Transverse colon (tissue), 4 donors: Measurements from ENCODE around the gene MLF2.

Experiments used
- CTCF ChIP-seq, 5 experiments: fragments of 200-600 bp in 3 of 5; fragments of 450-650 bp in 2 of 5; sonication (generic) in 3 of 5; IDR thresholded peaks; 1 replicate in 2 of 5; 2 replicates in 3 of 5; pipeline ENCODE4 v1.5.1; 2016 to 2017; ENCODE audit warnings: antibody characterized with exemption in 5 of 5, inconsistent platforms in 3 of 5, mild to moderate bottlenecking in 2 of 5, moderate library complexity in 1 of 5
- EP300 ChIP-seq: sonication (generic); formaldehyde crosslinking; IDR thresholded peaks from one replicate; pipeline ENCODE4 v1.6.1; 2017; ENCODE audit warnings: antibody characterized with exemption, low read depth
- POLR2A ChIP-seq: fragments of 450-650 bp; IDR thresholded peaks from one replicate; pipeline ENCODE4 v1.6.1; 2016; ENCODE audit warnings: antibody characterized with exemption, mild to moderate bottlenecking, moderate library complexity
- POLR2AphosphoS5 ChIP-seq, 3 donors: sonication (generic); formaldehyde crosslinking; IDR thresholded peaks; one replicate each; pipeline ENCODE4 v1.6.1; 2016; ENCODE audit warnings: antibody characterized with exemption in 3 of 3

GRCh38 chr12:6752921-6753771, at the start of gene MLF2:
- TF ChIP-seq CTCF (IDR thresholded peaks at IDR 0.05) (peak in 2 of 5 experiments; percentile 98), POLR2A (peak; percentile 96), POLR2AphosphoS5 (IDR thresholded peaks at IDR 0.05) (peak; percentile 96 to 99 (median 98)), EP300 (peak; percentile 23)
